GM19351 (cell line): Measurements from ENCODE around the gene PCDH1.

Experiments used
- ATAC-seq: cut with Tn5 transposase; IDR thresholded peaks from one replicate; pipeline ENCODE4 v1.9.1; 2021; ENCODE audit warnings: mild to moderate bottlenecking, moderate library complexity; ENCODE audit not compliant: unreplicated experiment

The PCDH1 gene

GRCh38 chr5:141857226-141857625 lies 21.0 kb downstream of the PCDH1 start:
- no peak for ATAC-seq

- no peak for ATAC-seq
Measured at GRCh38 chr5:141856037-141856790, 22.0 kb downstream of the PCDH1 start.

- no peak for ATAC-seq
Measured at GRCh38 chr5:141855265-141856036, 22.8 kb downstream of the PCDH1 start.

- no peak for ATAC-seq
Measured at GRCh38 chr5:141853895-141854626, 24.1 kb downstream of the PCDH1 start.

- ATAC-seq: no peak
Measured at GRCh38 chr5:141852448-141852847, 25.8 kb downstream of the PCDH1 start.

GRCh38 chr5:141851195-141851874 lies 26.9 kb downstream of the PCDH1 start:
- ATAC-seq: no peak

GRCh38 chr5:141850786-141851185 lies 27.4 kb downstream of the PCDH1 start:
- ATAC-seq: no peak

GRCh38 chr5:141850244-141850768 lies 27.9 kb downstream of the PCDH1 start:
- ATAC-seq: peak; percentile 11

GRCh38 chr5:141849415-141850243 lies 28.6 kb downstream of the PCDH1 start:
- peak; percentile 78 for ATAC-seq

GRCh38 chr5:141848744-141849414 lies 29.3 kb downstream of the PCDH1 start:
- ATAC-seq: peak; percentile 28

GRCh38 chr5:141846031-141846430 lies 32.2 kb downstream of the PCDH1 start:
- ATAC-seq: no peak

GRCh38 chr5:141845371-141845851 lies 32.8 kb downstream of the PCDH1 start:
- no peak for ATAC-seq

- no peak for ATAC-seq
Measured at GRCh38 chr5:141844414-141845097, 33.7 kb downstream of the PCDH1 start.

- no peak for ATAC-seq
Measured at GRCh38 chr5:141843156-141843927, 34.9 kb downstream of the PCDH1 start.

- ATAC-seq: no peak
Measured at GRCh38 chr5:141841378-141842180, 36.6 kb downstream of the PCDH1 start.

GRCh38 chr5:141840826-141841360 lies 37.3 kb downstream of the PCDH1 start:
- ATAC-seq: no peak
